H1 (cell line): ENCODE data around the gene FBXO44. TPM values are rescaled to one million over a fixed set of nuclear protein-coding genes. Genes with fewer than 3 reads are reported as not detected.

Source experiments
- SAP30 ChIP-seq: fragments of 300-600 bp; sonication (generic); IDR thresholded peaks from 2 replicates; pipeline ENCODE4 v1.7.1; 2012; ENCODE audit warnings: low read length, moderate library complexity, mild to moderate bottlenecking, inconsistent platforms; ENCODE audit not compliant: insufficient read depth, insufficient replicate concordance
- ZNF274 ChIP-seq: IDR thresholded peaks from 2 replicates; pipeline ENCODE4 v1.7.0; 2012; ENCODE audit warnings: low read length, borderline replicate concordance; ENCODE audit errors: extremely low read depth
- polyA plus RNA-seq, 7 experiments: library from polyadenylated mRNA; depleted of rRNA in 3 of 7; stranded (reverse) in 5 of 7; unstranded in 2 of 7; fragments of >200 nt in 5 of 7; fragments of 200-250 nt in 2 of 7; gene quantifications; 1 replicate in 5 of 7; 2 replicates in 1 of 7; 4 replicates in 1 of 7; pipeline versions ENCODE4 v1.2.1 to v1.2.3, GENCODE V29; 2011 to 2013; ENCODE audit warnings: missing spikeins in 2 of 7, mixed read lengths in 2 of 7
- total RNA-seq: library from RNA; stranded (reverse); fragmentation: NEBNext Ultra II Directional; extraction: Animal tissue kit (Norgen Biotek cat#: 25700); gene quantifications from 2 replicates; pipeline ENCODE4 v1.2.1, GENCODE V29; 2021

FBXO44 gene
- total and polyA plus RNA-seq, 2 of the 8 experiments (the other 6 are each of a cell fraction or from before 2014, with no cell fraction given), result 27.0 to 27.2 TPM

GRCh38 chr1:11688506-11688905, 33.8 kb downstream of the FBXO44 start (continued):
- no peak for TF ChIP-seq SAP30
- no peak for TF ChIP-seq ZNF274
